SK-N-SH treated with all-trans-retinoic acid at 6 μM for 48 hours (cell line): Measurements from ENCODE around the gene CNTNAP2.

Source experiments
- ATAC-seq: fragments of 200-7000 bp; cut with Tn5 transposase; 3 replicates; pipeline ENCODE4 v1.9.1; 2020; ENCODE audit warnings: mild to moderate bottlenecking, moderate library complexity
- CSDC2 ChIP-seq: fragments of 250-450 bp; sonication (Bioruptor Pico); IDR thresholded peaks from 2 replicates; pipeline ENCODE4 v1.5.0; 2020; ENCODE audit warnings: mild to moderate bottlenecking, moderate library complexity
- CSRNP3 ChIP-seq: fragments of 250-450 bp; sonication (Bioruptor Pico); IDR thresholded peaks from 2 replicates; pipeline ENCODE4 v1.5.1; 2021; ENCODE audit warnings: mild to moderate bottlenecking, moderate library complexity
- GLIS3 ChIP-seq: fragments of 250-450 bp; sonication (Bioruptor Pico); IDR thresholded peaks from 2 replicates; pipeline ENCODE4 v1.5.0; 2020; ENCODE audit warnings: mild to moderate bottlenecking, moderate library complexity
- ISL1 ChIP-seq: fragments of 250-450 bp; sonication (Bioruptor Pico); IDR thresholded peaks from 2 replicates; pipeline ENCODE4 v2.1.2; 2022; ENCODE audit warnings: mild to moderate bottlenecking, moderate library complexity
- OSR1 ChIP-seq: fragments of 250-450 bp; sonication (Bioruptor Pico); IDR thresholded peaks from 2 replicates; pipeline ENCODE4 v1.8.0; 2022; ENCODE audit warnings: moderate library complexity, mild to moderate bottlenecking, inconsistent platforms
- PPARA ChIP-seq: fragments of 250-450 bp; sonication (Bioruptor Pico); IDR thresholded peaks from 2 replicates; pipeline ENCODE4 v1.5.0; 2020; ENCODE audit warnings: mild to moderate bottlenecking, borderline replicate concordance
- TCF4 ChIP-seq: fragments of 250-450 bp; sonication (Bioruptor Pico); IDR thresholded peaks from 2 replicates; pipeline ENCODE4 v1.8.0; 2021; ENCODE audit warnings: mild to moderate bottlenecking, moderate library complexity, borderline replicate concordance
- TOX ChIP-seq: fragments of 250-450 bp; sonication (Bioruptor Pico); IDR thresholded peaks from 2 replicates; pipeline ENCODE4 v1.8.0; 2021; ENCODE audit warnings: mild to moderate bottlenecking, moderate library complexity, borderline replicate concordance
- ZC3H10 ChIP-seq: fragments of 250-450 bp; sonication (Bioruptor Pico); IDR thresholded peaks from 2 replicates; pipeline ENCODE4 v1.5.1; 2021; ENCODE audit warnings: mild to moderate bottlenecking, moderate library complexity
- ZFP3 ChIP-seq: fragments of 250-450 bp; sonication (Bioruptor Pico); IDR thresholded peaks from 2 replicates; pipeline ENCODE4 v1.5.0; 2020; ENCODE audit warnings: mild to moderate bottlenecking, moderate library complexity
- ZFP30 ChIP-seq: fragments of 450-650 bp; formaldehyde crosslinking; IDR thresholded peaks from 2 replicates; pipeline ENCODE4 v1.5.0; 2022; ENCODE audit warnings: mild to moderate bottlenecking, moderate library complexity
- ZNF565 ChIP-seq: fragments of 450-650 bp; formaldehyde crosslinking; conservative IDR thresholded peaks from 2 replicates; pipeline ENCODE4 v1.5.0; 2020; ENCODE audit warnings: low read depth, mild to moderate bottlenecking, moderate library complexity
- ZNF8 ChIP-seq: fragments of 450-650 bp; formaldehyde crosslinking; IDR thresholded peaks from 2 replicates; pipeline ENCODE4 v1.5.0; 2020; ENCODE audit warnings: mild to moderate bottlenecking, moderate library complexity
- TF ChIP-seq, protein P1 (sequence below): fragments of 250-450 bp; sonication (Bioruptor Pico); IDR thresholded peaks from 2 replicates; pipeline ENCODE4 v1.5.1; 2020; ENCODE audit warnings: low read depth, mild to moderate bottlenecking, moderate library complexity
- TF ChIP-seq, protein P2 (sequence below): fragments of 250-450 bp; sonication (Bioruptor Pico); IDR thresholded peaks from 2 replicates; pipeline ENCODE4 v1.5.0; 2020; ENCODE audit warnings: mild to moderate bottlenecking, moderate library complexity
- TF ChIP-seq, protein P3 (sequence below): fragments of 250-450 bp; sonication (Bioruptor Pico); IDR thresholded peaks from 2 replicates; pipeline ENCODE4 v1.8.0; 2021; ENCODE audit warnings: low read depth, mild to moderate bottlenecking, moderate library complexity, borderline replicate concordance
- TF ChIP-seq, protein P4 (sequence below): fragments of 250-450 bp; sonication (Bioruptor Pico); IDR thresholded peaks from 2 replicates; pipeline ENCODE4 v1.8.0; 2020; ENCODE audit warnings: mild to moderate bottlenecking, moderate library complexity, borderline replicate concordance

CNTNAP2 gene

GRCh38 chr7:148042935-148043631, 1926.5 kb downstream of the CNTNAP2 start:
- no peak for ATAC-seq
- no peak for TF ChIP-seq OSR1 (CRISPR knock-in tag)
- TF ChIP-seq, protein P1, sequence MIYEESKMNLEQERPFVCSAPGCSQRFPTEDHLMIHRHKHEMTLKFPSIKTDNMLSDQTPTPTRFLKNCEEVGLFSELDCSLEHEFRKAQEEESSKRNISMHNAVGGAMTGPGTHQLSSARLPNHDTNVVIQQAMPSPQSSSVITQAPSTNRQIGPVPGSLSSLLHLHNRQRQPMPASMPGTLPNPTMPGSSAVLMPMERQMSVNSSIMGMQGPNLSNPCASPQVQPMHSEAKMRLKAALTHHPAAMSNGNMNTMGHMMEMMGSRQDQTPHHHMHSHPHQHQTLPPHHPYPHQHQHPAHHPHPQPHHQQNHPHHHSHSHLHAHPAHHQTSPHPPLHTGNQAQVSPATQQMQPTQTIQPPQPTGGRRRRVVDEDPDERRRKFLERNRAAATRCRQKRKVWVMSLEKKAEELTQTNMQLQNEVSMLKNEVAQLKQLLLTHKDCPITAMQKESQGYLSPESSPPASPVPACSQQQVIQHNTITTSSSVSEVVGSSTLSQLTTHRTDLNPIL, result no peak
- no peak for TF ChIP-seq ZNF565 (CRISPR knock-in tag)
- TF ChIP-seq, protein P2, sequence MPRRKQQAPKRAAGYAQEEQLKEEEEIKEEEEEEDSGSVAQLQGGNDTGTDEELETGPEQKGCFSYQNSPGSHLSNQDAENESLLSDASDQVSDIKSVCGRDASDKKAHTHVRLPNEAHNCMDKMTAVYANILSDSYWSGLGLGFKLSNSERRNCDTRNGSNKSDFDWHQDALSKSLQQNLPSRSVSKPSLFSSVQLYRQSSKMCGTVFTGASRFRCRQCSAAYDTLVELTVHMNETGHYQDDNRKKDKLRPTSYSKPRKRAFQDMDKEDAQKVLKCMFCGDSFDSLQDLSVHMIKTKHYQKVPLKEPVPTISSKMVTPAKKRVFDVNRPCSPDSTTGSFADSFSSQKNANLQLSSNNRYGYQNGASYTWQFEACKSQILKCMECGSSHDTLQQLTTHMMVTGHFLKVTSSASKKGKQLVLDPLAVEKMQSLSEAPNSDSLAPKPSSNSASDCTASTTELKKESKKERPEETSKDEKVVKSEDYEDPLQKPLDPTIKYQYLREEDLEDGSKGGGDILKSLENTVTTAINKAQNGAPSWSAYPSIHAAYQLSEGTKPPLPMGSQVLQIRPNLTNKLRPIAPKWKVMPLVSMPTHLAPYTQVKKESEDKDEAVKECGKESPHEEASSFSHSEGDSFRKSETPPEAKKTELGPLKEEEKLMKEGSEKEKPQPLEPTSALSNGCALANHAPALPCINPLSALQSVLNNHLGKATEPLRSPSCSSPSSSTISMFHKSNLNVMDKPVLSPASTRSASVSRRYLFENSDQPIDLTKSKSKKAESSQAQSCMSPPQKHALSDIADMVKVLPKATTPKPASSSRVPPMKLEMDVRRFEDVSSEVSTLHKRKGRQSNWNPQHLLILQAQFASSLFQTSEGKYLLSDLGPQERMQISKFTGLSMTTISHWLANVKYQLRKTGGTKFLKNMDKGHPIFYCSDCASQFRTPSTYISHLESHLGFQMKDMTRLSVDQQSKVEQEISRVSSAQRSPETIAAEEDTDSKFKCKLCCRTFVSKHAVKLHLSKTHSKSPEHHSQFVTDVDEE (CRISPR knock-in tag), result no peak
- no peak for TF ChIP-seq TCF4 (CRISPR knock-in tag)
- no peak for TF ChIP-seq CSDC2 (CRISPR knock-in tag)

DNA sequence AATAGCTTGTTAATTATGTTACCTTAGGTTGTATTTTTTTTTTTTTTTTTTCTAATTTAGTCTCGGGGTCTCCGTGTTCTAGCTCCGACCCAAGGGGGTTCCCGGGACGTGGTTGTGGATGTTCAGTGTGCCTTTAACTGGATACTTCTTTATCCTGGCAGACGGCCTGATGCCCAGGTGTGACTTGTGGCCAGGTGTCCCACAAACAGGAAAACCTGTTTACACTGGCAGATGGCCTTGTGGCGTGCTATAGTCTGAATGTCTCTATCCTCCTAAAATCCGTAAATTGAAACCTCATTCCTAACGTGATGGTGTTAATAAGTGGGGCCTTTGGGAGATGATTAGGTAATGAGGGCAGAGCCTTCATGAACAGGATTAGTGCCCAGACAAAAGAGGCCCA, 1927.6 kb downstream of the CNTNAP2 start:
- no peak for ATAC-seq
- TF ChIP-seq, protein P3, sequence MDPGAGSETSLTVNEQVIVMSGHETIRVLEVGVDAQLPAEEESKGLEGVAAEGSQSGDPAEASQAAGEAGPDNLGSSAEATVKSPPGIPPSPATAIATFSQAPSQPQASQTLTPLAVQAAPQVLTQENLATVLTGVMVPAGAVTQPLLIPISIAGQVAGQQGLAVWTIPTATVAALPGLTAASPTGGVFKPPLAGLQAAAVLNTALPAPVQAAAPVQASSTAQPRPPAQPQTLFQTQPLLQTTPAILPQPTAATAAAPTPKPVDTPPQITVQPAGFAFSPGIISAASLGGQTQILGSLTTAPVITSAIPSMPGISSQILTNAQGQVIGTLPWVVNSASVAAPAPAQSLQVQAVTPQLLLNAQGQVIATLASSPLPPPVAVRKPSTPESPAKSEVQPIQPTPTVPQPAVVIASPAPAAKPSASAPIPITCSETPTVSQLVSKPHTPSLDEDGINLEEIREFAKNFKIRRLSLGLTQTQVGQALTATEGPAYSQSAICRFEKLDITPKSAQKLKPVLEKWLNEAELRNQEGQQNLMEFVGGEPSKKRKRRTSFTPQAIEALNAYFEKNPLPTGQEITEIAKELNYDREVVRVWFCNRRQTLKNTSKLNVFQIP, result no peak
- no peak for TF ChIP-seq TCF4 (CRISPR knock-in tag)
- TF ChIP-seq PPARA (CRISPR knock-in tag), result no peak
- TF ChIP-seq, protein P4, sequence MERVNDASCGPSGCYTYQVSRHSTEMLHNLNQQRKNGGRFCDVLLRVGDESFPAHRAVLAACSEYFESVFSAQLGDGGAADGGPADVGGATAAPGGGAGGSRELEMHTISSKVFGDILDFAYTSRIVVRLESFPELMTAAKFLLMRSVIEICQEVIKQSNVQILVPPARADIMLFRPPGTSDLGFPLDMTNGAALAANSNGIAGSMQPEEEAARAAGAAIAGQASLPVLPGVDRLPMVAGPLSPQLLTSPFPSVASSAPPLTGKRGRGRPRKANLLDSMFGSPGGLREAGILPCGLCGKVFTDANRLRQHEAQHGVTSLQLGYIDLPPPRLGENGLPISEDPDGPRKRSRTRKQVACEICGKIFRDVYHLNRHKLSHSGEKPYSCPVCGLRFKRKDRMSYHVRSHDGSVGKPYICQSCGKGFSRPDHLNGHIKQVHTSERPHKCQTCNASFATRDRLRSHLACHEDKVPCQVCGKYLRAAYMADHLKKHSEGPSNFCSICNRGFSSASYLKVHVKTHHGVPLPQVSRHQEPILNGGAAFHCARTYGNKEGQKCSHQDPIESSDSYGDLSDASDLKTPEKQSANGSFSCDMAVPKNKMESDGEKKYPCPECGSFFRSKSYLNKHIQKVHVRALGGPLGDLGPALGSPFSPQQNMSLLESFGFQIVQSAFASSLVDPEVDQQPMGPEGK (CRISPR knock-in tag), result no peak
- no peak for TF ChIP-seq ZFP30
- TF ChIP-seq ZC3H10 (CRISPR knock-in tag), result no peak
- TF ChIP-seq, protein P2 (CRISPR knock-in tag), result no peak
- TF ChIP-seq TOX (CRISPR knock-in tag), result no peak
- TF ChIP-seq CSRNP3 (CRISPR knock-in tag), result no peak
- TF ChIP-seq ZNF8, result no peak
- TF ChIP-seq ZFP3 (CRISPR knock-in tag), result no peak

DNA sequence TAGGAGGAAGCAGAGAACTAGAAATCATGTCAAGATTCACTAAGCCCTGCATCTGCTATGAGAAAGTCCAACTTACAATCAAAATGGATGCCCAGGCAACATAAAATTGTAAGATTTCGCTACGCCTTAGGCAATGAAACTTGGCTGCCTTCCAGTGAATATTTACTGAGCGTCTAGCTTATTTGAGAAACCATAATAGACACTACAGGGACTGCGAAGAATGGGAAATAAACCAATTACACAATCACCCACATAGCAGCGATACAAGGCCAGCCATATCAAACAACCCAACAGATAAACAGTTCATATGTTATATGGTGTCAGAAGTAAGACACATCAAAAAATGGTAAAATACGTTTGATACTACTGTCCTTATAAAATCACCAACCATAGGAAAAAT, 1928.9 kb downstream of the CNTNAP2 start:
- ATAC-seq, result no peak
- no peak for TF ChIP-seq ISL1 (CRISPR knock-in tag)
- no peak for TF ChIP-seq GLIS3 (CRISPR knock-in tag)
- no peak for TF ChIP-seq CSDC2 (CRISPR knock-in tag)
